Activated gamma-delta T cell (primary cell): ENCODE measurements around the gene IER3.

ENCODE experiments used
- DNase-seq: peaks from one replicate; lab custom pipeline; 2025; lab: John Stamatoyannopoulos, UW

Gene IER3

DNA sequence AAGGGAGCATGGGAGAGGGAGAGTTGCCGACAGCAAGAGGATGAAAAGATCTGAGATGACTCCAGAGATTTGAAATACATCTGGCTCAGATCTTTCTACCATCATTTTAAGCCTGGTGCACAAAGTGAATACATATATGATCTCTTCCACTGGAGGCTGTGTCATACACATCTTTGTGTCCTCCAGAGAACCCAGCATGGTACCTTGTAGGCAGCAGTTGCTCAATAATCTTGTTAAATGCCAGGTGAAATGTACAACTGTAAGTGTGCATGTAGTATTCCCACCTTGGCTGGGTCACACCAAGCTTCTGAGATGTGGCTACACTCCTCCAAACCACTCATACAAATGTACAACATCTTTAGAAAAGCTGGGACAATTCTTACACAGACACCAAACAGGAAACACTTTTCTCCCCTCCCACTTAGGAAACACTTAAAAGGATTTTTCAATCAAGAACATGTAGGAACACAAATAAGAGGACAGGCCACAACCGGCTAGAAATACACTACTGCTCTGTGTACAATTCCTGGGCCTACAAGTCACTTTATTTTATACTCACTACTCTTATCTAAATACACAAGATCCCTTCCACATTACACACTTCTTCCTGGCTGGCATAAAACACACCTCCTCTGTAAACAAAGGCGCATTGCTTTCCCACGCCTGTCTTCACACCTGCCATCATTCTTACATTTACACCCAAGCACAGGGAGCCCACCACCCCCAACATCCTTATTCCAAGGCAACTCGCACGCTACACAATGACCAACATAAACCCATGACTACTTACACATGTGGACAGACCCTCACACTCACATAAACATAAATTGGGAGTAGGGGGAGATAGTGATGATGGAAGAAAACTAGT is 3.8 kb upstream of the IER3 start:
- DNase-seq = no peak

DNA sequence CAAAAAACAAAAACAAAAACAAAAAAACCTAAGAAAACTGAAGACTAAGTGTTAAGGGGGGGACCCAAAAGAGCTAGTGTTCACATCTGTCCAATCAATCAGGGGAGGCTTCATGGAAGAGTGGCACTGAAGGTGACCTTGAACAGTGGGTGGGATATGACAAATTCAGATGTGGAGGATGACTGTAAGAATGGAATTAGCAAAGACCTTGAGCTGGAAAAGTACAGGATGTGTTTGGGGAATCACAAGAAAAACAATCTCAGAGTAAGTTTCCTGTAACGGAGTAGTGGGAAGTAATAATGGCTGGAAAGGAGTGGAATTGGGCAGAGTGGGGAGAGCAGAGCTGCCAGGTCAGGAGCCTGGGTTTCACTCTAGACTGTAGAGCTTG is 2.9 kb upstream of the IER3 start:
- no peak for DNase-seq

DNA sequence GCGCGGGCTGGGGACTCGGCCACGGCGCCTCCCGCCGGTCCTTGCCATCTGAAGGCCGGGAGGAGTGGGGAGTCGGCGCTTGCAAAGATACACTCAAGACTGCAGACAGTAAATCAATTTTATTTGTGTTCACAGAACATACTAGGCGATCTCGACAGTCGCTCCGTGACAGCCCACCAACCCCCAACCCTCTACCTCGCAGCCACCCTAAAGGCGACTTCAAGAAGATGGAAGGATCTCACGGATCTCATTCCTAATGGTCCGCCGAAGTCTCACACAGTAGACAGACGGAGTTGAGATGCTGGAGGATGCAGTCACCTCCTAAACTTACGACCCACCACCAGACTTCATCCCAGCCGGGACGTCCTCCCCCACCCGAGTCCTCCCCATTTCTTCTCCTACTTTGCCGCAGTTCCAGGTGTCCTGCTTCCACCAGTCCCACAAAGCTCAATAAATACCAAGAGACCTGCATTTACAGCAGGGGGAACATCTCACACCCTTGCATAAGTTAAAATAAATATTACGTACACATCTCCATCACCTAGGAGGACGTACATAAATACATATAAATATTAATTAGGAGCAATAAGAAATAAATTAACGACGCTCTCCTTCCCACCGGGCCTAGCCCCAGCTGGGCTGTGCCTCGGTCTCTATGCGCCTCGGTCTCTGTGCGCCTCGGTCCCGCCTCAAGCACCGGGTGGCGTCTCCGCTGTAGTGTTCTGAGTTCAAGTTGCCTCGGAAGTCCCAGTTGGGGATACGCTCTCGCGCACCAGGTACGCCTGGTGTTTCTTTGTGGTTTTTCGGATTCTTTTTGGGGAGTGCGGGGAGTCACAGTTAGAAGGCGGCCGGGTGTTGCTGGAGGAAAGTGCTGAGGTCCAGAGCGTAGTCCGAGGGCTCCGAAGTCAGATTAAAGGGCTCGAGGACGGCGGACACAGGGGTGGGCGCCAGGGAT is 971 bp downstream of the IER3 start:
- DNase-seq = no peak

DNA sequence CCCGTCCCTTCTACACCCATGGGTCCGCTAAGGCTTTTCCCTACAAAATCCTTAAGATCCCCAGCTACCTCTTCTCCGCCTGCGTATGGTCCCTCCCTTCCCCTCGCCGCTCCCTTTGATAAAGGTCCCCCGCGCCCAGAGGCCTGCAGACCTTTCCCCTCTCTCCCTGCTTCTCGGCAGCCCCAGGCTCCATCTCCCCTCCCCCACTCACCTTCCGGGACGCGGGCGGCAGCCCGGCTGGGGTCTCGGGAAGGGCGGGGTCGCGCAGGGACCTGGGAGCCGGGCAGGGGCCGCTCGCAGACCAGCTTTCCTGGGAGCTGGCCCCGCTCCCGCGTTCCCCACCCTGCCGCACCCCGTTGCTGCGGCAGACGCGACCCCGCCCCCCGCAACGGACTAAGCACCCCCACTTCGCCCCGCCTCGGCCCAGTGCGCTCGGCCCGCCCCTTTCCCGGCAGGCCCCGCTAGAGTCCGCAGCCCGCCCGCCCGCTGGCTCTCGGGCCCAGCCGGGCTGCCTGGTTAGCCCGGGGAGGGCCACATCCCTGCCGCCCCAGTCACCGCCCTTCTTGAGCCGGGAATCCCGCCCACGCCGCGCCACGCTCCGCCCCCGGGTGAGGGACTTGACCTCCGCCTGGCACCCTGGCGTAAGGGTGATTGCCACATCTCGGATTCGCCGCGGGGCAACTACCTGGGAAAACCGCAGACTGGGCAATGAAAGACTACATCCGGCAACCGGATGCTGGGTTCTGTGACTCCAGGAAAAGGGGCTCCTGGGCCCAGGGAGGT is 1.8 kb downstream of the IER3 start, which contains the start of gene FLOT1:
Gene FLOT1, minus strand, starts transcription at position 372 of the 783 bp plus-strand sequence. CDS start 498 bp downstream, outside the sequence.
- peak; percentile 86 for DNase-seq

DNA sequence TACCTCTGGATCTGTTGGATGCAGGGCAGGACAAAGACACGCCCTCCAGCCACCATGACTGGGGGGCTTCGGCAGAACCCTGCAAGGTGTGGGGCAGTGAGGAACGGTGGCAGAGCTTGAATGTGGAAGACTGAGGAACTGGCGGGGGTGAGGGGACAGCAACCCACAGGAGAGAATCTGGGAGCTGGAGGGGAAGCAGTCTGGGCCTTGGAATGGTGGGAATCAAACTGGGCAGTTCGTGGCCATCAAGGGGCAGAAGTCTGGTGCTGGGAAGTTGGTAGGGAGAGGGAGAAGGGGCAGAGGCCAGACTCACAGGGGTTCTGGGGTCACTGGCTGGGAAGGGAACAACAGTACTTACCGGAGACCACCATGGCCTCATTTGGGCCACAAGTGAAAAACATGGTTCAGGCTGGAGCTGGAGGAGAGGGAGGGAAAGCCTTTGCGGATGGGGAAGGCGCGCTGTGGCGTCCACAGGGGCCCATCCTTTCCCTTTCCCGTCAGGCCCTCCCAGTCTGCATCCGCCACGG is 2.5 kb downstream of the IER3 start:
- no peak for DNase-seq

DNA sequence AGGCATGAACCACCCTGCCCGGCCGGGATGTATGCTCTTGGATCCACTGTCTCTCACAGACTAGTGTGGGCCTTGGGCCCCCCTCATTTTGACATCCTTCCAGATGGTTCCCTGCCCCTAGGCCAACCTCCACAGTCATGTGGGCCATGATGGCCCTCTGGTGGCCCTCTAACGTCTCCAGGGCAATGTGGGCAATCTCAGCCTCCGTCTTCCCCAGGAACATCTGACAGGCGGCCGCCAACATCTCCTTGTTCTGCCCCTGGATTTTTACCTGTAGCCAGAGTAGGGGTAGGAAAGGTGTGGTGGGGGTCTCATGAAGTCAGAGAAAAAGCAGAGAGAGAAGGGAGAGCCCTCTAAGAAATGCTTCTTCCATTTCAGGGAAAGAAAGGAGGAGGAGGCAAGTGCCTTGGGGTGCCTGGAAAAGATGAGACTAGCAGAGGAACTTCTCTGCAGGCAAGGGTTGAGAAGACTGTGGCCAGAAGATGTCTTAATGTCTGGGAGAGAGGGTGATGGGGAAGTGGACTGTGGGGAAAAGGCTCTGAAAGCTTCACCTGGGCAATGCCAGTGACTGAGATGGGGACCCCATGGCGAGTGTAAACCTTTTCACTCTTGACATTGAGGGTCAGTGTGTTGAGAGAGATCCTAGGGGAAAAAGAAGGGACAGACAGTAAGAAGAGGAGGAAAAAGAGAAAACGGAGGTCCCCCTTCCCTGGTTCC is 3.1 kb downstream of the IER3 start:
- no peak for DNase-seq

DNA sequence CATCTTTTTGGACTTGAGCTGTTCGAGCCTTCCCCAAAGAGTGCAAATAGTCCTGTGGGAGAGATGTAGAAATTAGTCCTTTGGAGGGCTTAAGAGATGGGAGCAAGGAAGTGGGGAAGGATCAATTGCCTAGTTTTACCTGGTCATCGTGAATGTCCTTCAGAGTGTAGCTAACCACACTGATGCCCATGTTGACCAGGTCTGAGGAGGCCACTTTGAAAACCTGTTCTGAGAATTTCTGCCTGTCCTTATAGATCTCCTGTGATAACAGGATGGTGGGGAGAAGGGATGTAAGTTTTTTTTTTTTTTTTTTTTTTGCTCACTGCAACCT is 3.8 kb downstream of the IER3 start:
- no peak for DNase-seq

DNA sequence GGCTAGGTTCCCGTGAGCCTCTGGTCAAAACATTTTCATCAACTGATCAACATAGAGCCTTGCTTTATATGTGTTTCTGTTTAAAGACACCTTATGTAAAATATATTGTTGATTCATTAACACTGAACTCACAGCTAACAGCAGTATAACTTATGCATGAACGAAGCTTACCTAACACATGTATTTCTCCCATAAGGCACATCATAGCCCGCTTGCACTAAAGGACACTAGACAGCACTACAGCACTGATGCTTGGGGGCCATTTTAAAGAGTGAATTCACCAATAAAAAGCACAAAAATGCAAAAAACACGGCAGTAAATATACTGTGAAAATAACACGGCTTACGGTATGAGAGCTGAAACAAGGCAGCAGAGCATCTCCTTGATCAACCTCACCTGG is 5.8 kb downstream of the IER3 start:
- no peak for DNase-seq

DNA sequence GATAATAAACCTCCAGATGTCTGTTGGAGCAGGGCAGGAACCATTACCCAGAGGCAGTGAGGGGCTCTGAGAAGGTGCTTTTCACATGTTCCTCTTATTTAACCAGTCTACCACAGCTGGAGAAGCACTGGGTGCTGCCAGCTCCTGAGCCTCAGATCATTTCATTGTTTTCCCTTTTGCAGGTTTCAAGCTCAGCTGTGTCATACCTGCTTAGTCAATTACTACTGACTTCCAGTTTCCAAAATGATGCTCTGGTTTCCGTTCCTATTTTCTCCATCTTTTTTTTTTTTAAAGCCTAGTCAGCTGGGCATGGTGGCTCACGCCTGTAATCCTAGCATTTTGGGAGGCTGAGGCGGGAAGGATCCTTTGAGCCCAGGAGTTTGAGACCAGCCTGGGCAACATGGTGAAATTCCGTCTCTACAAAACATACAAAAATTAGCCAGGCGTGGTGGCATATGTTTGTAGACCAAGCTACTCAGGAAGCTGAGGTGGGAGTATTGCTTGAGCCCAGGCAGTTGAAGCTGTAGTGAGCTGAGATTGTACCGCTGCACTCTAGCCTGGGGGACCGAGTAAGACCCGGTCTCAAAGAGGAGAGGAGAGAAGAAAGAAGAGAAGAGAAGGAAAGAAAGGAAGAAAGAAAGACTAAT is 8.6 kb downstream of the IER3 start:
- DNase-seq = no peak

DNA sequence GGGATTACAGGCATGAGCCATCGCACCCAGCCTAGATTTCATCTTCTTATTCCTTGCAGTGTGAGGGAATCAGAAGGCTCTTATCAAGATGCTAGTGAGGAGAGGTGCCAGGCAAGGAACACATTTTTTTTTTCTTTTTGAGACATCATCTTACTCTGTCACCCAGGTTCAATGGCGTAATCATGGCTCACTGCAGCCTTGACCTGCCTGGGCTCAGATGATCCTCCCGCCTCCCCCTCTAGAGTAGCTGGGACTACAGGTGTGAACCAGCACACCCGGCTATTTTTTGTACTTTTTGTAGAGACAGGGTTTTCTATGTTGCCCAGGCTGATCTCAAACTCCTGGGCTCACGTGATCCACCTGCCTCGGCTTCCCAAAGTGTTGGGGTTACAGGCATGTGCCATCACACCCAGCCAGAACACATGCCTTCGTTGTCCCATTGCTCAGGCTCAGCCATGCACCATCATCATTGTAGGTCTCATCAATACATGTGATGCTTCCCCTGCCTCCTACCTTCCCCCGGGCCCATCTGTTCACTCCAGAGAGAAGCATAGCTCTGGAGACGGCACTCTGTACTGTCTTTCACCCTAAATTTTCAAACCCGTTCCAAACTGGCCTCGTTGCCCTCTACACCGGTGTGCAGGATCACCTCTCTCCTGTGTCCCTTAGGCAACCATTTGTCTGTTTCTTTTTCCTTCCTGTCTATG is 12.0 kb downstream of the IER3 start:
- DNase-seq = no peak

DNA sequence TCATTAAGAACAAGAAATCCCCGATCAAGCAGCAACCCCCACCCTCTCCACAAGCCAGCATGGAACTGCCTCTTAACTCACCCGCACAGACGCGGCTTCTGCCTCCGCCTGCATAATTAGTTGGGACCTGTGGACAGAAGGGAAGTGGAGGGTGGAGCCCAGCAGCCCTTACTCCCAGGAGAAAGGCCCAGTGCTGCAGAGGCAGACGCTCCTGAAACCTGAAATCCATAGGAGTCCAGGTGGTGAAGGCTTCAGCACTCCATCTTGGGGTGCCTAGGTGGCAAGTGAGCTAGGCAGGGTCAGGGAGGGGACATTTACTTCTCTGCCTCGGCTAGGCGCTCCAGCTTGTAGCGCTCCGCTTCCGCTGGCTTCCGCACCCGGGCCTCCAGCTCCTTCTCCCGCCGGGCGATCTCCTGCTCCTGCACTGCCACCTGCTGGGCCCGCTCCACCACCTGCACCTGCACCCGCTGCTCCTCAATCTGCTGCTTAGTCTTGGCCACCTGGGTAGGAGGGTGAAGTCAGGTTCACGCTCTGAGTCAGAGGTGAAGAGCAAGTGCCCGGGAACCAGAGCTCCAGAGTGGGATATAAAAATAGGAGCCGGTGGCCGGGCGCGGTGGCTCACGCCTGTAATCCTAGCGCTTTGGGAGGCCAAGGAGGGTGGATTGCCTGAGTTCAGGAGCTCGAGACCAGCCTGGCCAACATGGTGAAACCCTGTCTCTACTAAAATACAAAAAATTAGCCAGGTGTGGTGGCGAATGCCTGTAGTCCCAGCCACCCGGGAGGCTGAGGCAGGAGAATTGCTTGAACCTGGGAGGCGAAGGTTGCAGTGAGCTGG is 13.5 kb downstream of the IER3 start:
- DNase-seq = peak; percentile 51

DNA sequence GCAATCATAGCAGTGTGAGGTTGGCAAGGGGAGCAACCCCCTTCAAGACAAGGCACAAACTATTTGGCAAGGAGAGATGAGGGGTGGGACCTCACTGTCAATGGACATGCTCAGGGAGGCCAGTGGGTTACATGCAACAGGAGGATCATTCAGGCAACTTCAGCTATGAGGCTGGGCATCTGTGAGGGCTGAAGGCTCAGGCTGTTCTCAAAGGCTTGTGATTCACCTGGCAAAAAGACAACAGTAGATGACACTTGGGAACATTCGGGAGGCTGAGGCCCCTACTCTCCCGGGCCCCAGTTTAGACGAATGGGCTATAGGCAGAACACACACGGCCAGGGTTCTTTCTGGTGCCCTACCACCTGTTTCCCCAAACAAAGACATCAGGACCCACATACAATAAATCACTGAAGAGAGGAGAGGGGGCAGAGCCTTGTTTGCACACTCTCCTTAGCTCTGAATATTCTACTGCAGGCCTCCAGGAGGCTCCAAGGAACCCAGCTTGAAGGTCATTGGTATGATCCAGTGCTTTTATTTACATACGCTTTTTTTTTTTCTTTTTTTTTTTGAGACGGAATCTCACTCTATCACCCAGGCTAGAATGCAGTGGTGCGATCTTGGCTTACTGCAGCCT is 16.3 kb downstream of the IER3 start:
- no peak for DNase-seq

DNA sequence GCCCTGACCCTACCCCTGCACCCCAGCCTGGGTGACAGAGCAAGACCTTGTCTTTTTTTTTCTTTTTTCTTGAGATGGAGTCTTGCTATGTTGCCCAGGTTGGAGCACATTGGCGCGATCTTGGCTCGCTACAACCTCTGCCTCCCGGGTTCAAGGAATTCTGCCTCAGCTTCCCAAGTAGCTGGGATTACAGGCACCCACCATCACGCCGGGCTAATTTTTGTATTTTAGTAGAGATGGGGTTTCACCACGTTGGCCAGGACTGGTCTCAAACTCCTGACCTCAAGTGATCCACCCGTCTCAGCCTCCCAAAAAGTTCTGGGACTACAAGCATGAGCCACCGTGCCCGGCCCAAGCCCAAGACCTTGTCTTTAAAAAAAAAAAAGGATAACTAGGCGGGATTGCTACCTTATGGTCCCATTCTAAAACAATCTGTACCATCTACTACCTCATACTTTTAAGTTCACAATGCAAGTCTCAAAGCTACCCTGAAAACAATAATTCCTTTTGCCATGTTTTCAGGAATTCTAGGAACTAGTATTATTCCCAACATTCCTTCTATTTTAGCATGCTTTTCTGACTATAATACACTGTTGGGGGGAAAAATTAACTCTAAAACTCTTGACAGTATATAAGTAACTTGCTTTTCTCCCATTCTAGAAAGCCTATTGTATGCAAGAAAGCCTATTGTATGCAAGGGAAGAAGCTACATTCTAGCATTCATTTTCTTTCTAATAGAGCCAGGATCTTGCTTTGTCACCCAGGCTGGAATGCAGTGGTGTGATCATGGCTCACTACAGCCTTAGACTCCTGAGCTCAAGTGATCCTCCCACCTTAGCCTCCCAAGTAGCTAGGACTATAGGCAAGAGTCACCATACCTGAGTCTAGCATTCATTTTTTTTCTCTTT is 17.6 kb downstream of the IER3 start:
- DNase-seq = no peak

DNA sequence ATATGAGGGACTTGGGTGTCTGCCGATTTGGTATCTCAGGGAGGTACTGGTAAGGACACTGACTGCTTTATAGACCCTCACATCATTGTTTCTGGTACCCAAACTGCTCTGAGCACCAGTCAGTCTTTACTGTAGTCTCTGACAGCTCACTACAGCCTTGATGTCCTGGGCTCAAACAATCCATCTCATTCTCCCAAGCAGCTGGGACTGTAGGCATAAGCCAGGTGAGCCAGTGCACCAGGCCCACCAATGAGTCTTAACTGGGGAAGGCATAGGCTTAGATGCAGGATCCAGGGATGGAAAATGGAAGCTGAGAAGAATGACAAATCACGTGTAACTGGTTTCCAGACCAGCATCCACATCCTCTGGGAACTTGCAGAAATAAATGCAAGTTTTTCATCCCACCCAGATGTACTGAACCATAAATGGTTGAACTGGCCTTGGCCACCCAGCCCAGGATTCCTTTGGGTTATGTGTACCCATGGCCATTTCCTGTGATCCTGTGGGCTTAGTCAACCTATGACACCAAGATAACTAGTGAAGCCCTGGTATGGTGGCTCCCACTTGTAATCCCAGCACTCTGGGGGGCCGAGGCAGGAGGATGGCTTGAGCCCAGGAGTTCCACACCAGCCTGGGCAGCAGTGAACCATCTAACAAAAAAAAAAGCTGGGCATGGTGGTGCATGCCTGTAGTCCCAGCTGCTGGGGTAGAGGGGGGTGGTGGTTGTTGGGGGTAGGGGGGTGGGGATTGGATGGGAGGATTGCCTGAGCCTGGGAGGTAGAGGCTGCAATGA is 18.4 kb downstream of the IER3 start:
- DNase-seq = no peak

DNA sequence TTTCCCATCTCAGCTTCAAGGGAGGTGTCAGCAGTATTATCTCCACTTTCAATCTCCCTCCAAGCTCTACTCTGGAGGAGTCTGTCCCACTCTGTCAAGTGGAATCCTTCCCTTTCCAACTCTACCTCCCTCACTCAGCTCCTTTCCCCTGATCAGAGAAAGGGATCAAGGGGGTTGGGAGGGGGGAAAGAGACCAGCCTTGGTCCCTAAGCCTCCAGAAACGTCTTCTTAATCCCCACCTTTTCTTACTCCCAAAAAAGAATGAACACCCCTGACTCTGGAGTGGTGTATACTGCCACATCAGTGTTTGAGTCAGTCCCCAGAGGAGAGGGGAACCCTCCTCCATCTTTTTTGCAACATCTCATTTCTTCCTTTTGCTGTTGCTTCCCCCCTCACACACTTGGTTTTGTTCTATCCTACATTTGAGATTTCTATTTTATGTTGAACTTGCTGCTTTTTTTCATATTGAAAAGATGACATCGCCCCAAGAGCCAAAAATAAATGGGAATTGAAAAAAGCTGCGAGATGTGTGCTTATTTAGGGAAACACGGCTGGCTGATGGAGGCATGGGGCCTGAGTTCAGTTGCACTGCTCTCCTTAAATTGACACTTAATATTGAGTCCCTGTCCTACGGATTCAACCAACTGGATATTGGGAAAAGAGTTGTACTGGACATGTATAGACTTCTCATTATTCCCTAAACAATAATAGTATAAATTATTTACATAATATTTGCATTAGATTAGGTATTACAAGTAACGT is 19.3 kb downstream of the IER3 start:
- DNase-seq = no peak
